ENCODE results near the gene PPP6R2.

- TF ChIP-seq POLR2A (IDR thresholded peaks at IDR 0.05; ENCODE audit: low read depth, low read length), result no peak
- no peak for TF ChIP-seq POLR2AphosphoS5 (IDR thresholded peaks at IDR 0.05; ENCODE audit: low read depth, low read length)
- no peak for TF ChIP-seq TAF1 (IDR thresholded peaks at IDR 0.05; ENCODE audit: low read depth, low read length)
- TF ChIP-seq POU2F2 (IDR thresholded peaks at IDR 0.05; ENCODE audit: low read depth, low read length), result no peak
Measured at GRCh38 chr22:50399751-50400331, 56.7 kb downstream of the PPP6R2 start.

Measured in GM12891 (cell line).